Stomach (tissue), 9 donors: ENCODE results near the gene CCDC148. TPM values are rescaled to one million over a fixed set of nuclear protein-coding genes. Genes with fewer than 3 reads are reported as not detected.

Experiments
- DNase-seq, 2 donors: peaks; one replicate each; pipeline versions ENCODE4 v3.0.0 to v3.0.0-alpha.2; 2013 to 2019
- H3K27ac ChIP-seq, 5 donors: fragments of 200-600 bp in 4 of 5; sonication (generic) in 4 of 5; one replicate each; pipeline ENCODE4 v1.5.1; 2013 to 2019; ENCODE audit warnings: mild to moderate bottlenecking in 1 of 5, moderate library complexity in 1 of 5
- H3K27me3 ChIP-seq, 3 donors: fragments of 200-600 bp; sonication (generic); one replicate each; pipeline ENCODE4 v1.5.1; 2017 to 2019; ENCODE audit warnings: mixed run types in 1 of 3
- H3K36me3 ChIP-seq, 4 donors: fragments of 200-600 bp; sonication (generic); 1 replicate in 3 of 4; 2 replicates in 1 of 4; pipeline ENCODE4 v1.5.1; 2016 to 2019
- H3K4me1 ChIP-seq, 4 donors: fragments of 200-600 bp; sonication (generic); one replicate each; pipeline ENCODE4 v1.5.1; 2016 to 2019
- H3K4me3 ChIP-seq, 4 donors: fragments of 200-600 bp; sonication (generic) in 3 of 4; one replicate each; pipeline ENCODE4 v1.5.1; 2016 to 2019; ENCODE audit warnings: mild to moderate bottlenecking in 1 of 4
- H3K9me3 ChIP-seq, 4 donors: fragments of 200-600 bp; sonication (generic); one replicate each; pipeline ENCODE4 v1.5.1; 2016 to 2019
- EP300 ChIP-seq: sonication (generic); formaldehyde crosslinking; IDR thresholded peaks from one replicate; pipeline ENCODE4 v1.6.1; 2017; ENCODE audit warnings: antibody characterized with exemption
- POLR2A ChIP-seq, 4 donors: fragments of 450-650 bp; IDR thresholded peaks; one replicate each; pipeline ENCODE4 v1.6.1; 2016; ENCODE audit warnings: antibody characterized with exemption in 4 of 4, control low read depth in 2 of 4, mild to moderate bottlenecking in 1 of 4, moderate library complexity in 1 of 4
- POLR2AphosphoS5 ChIP-seq, 3 donors: sonication (generic); formaldehyde crosslinking; IDR thresholded peaks; one replicate each; pipeline ENCODE4 v1.6.1; 2016; ENCODE audit warnings: antibody characterized with exemption in 3 of 3
- WGBS, 5 donors: extraction: QIAGEN DNeasy Blood & Tissue Kit in 3 of 5; methylation state at CpG; one replicate each; pipeline versions ENCODE4 v1.1.5 to v1.1.7; 2013 to 2018; 5-methylcytosine and 5-hydroxymethylcytosine counted together
- intact Hi-C: fragments of 100-400 bp; cut with DNase I; formaldehyde crosslinking; loops from one replicate; pipeline ENCODE4 v1.15.1; 2023; ENCODE audit warnings: low total_unique reads
- polyA plus RNA-seq, 3 donors: library from polyadenylated mRNA; stranded (reverse); fragments of 200-250 nt; gene quantifications; one replicate each; pipeline ENCODE4 v1.2.3, GENCODE V29; 2013
- total RNA-seq, 5 donors: library from RNA; depleted of rRNA; stranded (reverse); fragments of >200 nt; gene quantifications; one replicate each; pipeline versions ENCODE4 v1.1.0 to v1.2.3, GENCODE V29; 2014 to 2016
- TF ChIP-seq, protein P1 (sequence below), 7 experiments: fragments of 450-650 bp in 4 of 7; fragments of 200-600 bp in 3 of 7; sonication (generic) in 3 of 7; IDR thresholded peaks; one replicate each; pipeline ENCODE4 v1.5.1; 2016 to 2019; ENCODE audit warnings: antibody characterized with exemption in 7 of 7, control low read depth in 2 of 7, mild to moderate bottlenecking in 1 of 7
- donor health status: healthy with polysubstance abuse.
- donor health status: Bipolar disorder and iron deficiency.
- donor health status: healthy.

The CCDC148 gene
- total and polyA plus RNA-seq, 8 donors, result 0.25 to 1.3 (median 0.43) TPM; not detected in 5

DNA sequence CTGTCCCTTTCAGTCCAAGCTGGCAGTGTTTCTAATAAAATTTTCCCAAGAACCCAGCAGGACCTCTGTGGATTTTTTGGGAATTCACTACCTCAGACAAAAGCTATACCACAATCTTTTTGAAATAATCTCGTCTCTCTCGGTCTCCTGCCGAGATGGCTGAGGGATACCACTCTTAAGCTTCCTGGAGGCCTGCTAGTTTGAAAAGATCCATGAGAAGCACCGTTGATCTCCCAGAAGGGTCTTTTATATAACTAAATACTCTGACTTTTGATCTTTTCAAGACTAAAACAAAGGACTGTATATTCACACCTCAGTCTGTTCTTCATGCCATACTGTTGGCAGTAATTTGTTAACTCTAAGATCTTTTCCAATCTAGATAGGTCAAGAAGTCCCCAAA lies 213.2 kb downstream of the CCDC148 start:
- H3K9me3 ChIP-seq, result no peaks in the 10 kb centered on the region
- no peak overlapping the region for H3K4me3 ChIP-seq
- WGBS, 5 donors, result 65 to 93% (median 87%) methylated on average over 4 of the region's 4 CpGs
- intact Hi-C loops, result no loop called here
- H3K36me3 ChIP-seq, result no peaks in the 10 kb centered on the region
- no peak for DNase-seq
- no peak overlapping the region for H3K27ac ChIP-seq
- no peaks in the 10 kb centered on the region for H3K4me1 ChIP-seq
- no peaks in the 10 kb centered on the region for H3K27me3 ChIP-seq
- no peak for TF ChIP-seq POLR2A (IDR thresholded peaks at IDR 0.05)
- TF ChIP-seq POLR2AphosphoS5 (IDR thresholded peaks at IDR 0.05), result no peak
- TF ChIP-seq EP300, result no peak
- TF ChIP-seq, protein P1, sequence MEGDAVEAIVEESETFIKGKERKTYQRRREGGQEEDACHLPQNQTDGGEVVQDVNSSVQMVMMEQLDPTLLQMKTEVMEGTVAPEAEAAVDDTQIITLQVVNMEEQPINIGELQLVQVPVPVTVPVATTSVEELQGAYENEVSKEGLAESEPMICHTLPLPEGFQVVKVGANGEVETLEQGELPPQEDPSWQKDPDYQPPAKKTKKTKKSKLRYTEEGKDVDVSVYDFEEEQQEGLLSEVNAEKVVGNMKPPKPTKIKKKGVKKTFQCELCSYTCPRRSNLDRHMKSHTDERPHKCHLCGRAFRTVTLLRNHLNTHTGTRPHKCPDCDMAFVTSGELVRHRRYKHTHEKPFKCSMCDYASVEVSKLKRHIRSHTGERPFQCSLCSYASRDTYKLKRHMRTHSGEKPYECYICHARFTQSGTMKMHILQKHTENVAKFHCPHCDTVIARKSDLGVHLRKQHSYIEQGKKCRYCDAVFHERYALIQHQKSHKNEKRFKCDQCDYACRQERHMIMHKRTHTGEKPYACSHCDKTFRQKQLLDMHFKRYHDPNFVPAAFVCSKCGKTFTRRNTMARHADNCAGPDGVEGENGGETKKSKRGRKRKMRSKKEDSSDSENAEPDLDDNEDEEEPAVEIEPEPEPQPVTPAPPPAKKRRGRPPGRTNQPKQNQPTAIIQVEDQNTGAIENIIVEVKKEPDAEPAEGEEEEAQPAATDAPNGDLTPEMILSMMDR (IDR thresholded peaks at IDR 0.05), result no peak

- WGBS, 5 donors, result 59 to 78% (median 60%) methylated on average over 2 of the region's 2 CpGs
- H3K9me3 ChIP-seq, result no peaks in the 10 kb centered on the region
- H3K36me3 ChIP-seq, result no peaks in the 10 kb centered on the region
- no peak overlapping the region for H3K27ac ChIP-seq
- intact Hi-C loops, result no loop called here
- H3K27me3 ChIP-seq, result no peaks in the 10 kb centered on the region
- no peak overlapping the region for H3K4me3 ChIP-seq
- H3K4me1 ChIP-seq, result no peaks in the 10 kb centered on the region
- TF ChIP-seq POLR2A (IDR thresholded peaks at IDR 0.05) (no peak), POLR2AphosphoS5 (IDR thresholded peaks at IDR 0.05) (no peak), EP300 (no peak)
- TF ChIP-seq, protein P1 (IDR thresholded peaks at IDR 0.05), result no peak
- DNase-seq, result no peak
Observed at GRCh38 chr2:158242280-158242679, 214.3 kb downstream of the CCDC148 start.

DNA sequence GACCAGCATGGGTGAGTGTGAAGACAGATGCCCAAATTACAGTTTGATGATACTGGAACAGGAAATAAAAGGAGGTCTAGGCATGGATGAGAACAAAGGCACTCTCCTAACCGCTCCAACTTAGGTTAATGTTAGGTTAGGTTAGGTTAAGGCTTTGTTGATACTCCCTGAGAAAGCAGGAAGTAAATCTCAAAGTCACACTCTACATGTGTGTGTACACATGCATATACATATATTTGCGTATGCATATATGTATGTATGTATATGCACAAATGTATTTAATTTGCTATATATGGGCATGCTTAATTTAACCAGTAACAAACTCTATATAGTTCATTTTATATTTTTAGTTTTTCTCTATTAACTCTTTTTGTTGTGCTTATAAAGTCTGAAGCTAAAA lies 215.6 kb downstream of the CCDC148 start:
- WGBS, 5 donors, result 41 to 46% (median 44%) methylated on average over 2 of the region's 2 CpGs
- Histone ChIP-seq H3K36me3 (no peaks in the 10 kb centered on the region), H3K9me3 (no peaks in the 10 kb centered on the region), H3K4me3 (no peak overlapping the region), H3K27me3 (no peaks in the 10 kb centered on the region), H3K27ac (no peak overlapping the region), H3K4me1 (no peaks in the 10 kb centered on the region)
- TF ChIP-seq POLR2AphosphoS5 (IDR thresholded peaks at IDR 0.05) (no peak), EP300 (no peak), POLR2A (IDR thresholded peaks at IDR 0.05) (no peak)
- TF ChIP-seq, protein P1 (IDR thresholded peaks at IDR 0.05), result no peak
- intact Hi-C loops, result no loop called here
- DNase-seq, result no peak

GRCh38 chr2:158239271-158239670 lies 217.3 kb downstream of the CCDC148 start:
- no peak for DNase-seq
- intact Hi-C loops, result no loop called here

More at GRCh38 chr2:158239271-158239670, 217.3 kb downstream of the CCDC148 start:
- TF ChIP-seq, protein P1 (IDR thresholded peaks at IDR 0.05), result no peak
- TF ChIP-seq POLR2A (IDR thresholded peaks at IDR 0.05), result no peak
- no peak overlapping the region for H3K27ac ChIP-seq
- H3K4me3 ChIP-seq, result no peak overlapping the region
- H3K36me3 ChIP-seq, result no peaks in the 10 kb centered on the region
- no peaks in the 10 kb centered on the region for H3K27me3 ChIP-seq
- 77 to 89% (median 82%) methylated on average over 2 of the region's 2 CpGs for WGBS, 5 donors
- H3K4me1 ChIP-seq, result no peaks in the 10 kb centered on the region
- no peaks in the 10 kb centered on the region for H3K9me3 ChIP-seq
